ENCODE data around the gene PIWIL1.

The PIWIL1 gene

GRCh38 chr12:130308393-130308792, 29.3 kb upstream of the PIWIL1 start:
- TF ChIP-seq CTCF (IDR thresholded peaks at IDR 0.05; ENCODE audit: low read depth, low read length) = no peak
- Histone ChIP-seq H3K4me3 (ENCODE audit: low read depth, low read length) (no peak overlapping the region), H3K27me3 (peaks cover 26% of the 10 kb centered on the region; the same call in 1 of the 2 replicates), H3K36me3 (no peaks in the 10 kb centered on the region), H3K9me3 (no peaks in the 10 kb centered on the region), H3K4me1 (no peaks in the 10 kb centered on the region)
- DNase-seq = no peak

DNA sequence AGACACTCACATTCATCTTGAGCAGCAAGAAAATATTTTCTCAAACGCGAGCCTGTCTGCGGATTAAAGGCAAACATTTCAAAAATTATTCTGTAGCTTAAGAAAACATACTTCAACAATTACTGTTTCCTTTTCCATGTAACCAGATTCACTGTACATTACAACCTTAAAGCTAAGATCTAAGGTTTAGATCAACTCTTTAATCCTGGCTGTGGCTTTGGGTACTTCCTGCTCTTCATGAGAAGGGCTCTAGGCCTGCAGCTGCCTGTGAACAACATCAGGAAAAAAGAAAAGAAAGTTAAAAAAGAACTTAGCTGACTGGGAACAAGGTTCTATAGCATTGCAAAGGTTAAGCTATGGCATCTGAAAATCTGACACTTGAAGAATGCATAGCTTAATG, 21.4 kb upstream of the PIWIL1 start:
- no peaks in the 10 kb centered on the region for H3K4me1 ChIP-seq
- TF ChIP-seq CTCF (IDR thresholded peaks at IDR 0.05; ENCODE audit: low read depth, low read length) = no peak
- no peaks in the 10 kb centered on the region for H3K36me3 ChIP-seq
- H3K27me3 ChIP-seq = peaks cover 31% of the 10 kb centered on the region
- no peaks in the 10 kb centered on the region for H3K9me3 ChIP-seq
- no peak for DNase-seq
- no peak overlapping the region for H3K4me3 ChIP-seq (ENCODE audit: low read depth, low read length)

DNA sequence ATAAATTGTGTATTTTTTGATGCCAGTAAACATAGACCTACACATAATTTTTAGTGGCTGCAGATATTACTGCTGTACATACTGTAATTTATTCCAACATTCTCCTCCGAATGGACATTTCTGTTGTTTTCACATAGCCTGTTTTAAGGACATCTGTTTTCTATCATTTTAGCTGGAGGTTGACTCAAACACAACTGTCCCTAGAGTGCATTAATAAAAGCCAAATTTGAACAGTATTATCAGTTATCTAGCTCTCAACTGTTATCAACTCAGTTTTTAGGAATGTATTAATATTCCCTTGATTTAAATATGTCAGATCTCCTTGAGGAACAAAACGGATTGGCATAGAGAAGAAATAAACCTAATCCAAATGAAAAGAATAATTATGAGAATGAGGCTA, 17.2 kb upstream of the PIWIL1 start:
- no peaks in the 10 kb centered on the region for H3K4me1 ChIP-seq
- no peak for TF ChIP-seq CTCF (IDR thresholded peaks at IDR 0.05; ENCODE audit: low read depth, low read length)

GRCh38 chr12:130322263-130322662, 15.4 kb upstream of the PIWIL1 start:
- Histone ChIP-seq H3K36me3 (no peaks in the 10 kb centered on the region), H3K27me3 (peaks cover 34% of the 10 kb centered on the region), H3K9me3 (no peaks in the 10 kb centered on the region), H3K4me3 (ENCODE audit: low read depth, low read length) (no peak overlapping the region), H3K4me1 (no peaks in the 10 kb centered on the region)
- DNase-seq = no peak
- TF ChIP-seq CTCF (IDR thresholded peaks at IDR 0.05; ENCODE audit: low read depth, low read length) = no peak

More for the DNA sequence above, 17.2 kb upstream of the PIWIL1 start:
- Histone ChIP-seq H3K9me3 (no peaks in the 10 kb centered on the region), H3K4me3 (ENCODE audit: low read depth, low read length) (no peak overlapping the region), H3K27me3 (peaks cover 43% of the 10 kb centered on the region), H3K36me3 (no peaks in the 10 kb centered on the region)
- no peak for DNase-seq

- H3K36me3 ChIP-seq = no peaks in the 10 kb centered on the region
- DNase-seq = no peak
Observed at GRCh38 chr12:130330685-130331084, 7.0 kb upstream of the PIWIL1 start.

GRCh38 chr12:130331146-130331545, 6.5 kb upstream of the PIWIL1 start:
- Histone ChIP-seq H3K27me3 (peaks cover 66% of the 10 kb centered on the region), H3K4me1 (no peaks in the 10 kb centered on the region), H3K36me3 (no peaks in the 10 kb centered on the region), H3K4me3 (ENCODE audit: low read depth, low read length) (no peak overlapping the region), H3K9me3 (no peaks in the 10 kb centered on the region)
- no peak for DNase-seq
- no peak for TF ChIP-seq CTCF (IDR thresholded peaks at IDR 0.05; ENCODE audit: low read depth, low read length)

More at GRCh38 chr12:130330685-130331084, 7.0 kb upstream of the PIWIL1 start:
- Histone ChIP-seq H3K27me3 (peaks cover 66% of the 10 kb centered on the region), H3K4me3 (ENCODE audit: low read depth, low read length) (no peak overlapping the region), H3K9me3 (no peaks in the 10 kb centered on the region), H3K4me1 (no peaks in the 10 kb centered on the region)
- TF ChIP-seq CTCF (IDR thresholded peaks at IDR 0.05; ENCODE audit: low read depth, low read length) = no peak

Measured in BE2C (cell line).